Heart right ventricle (tissue), 16 donors: ENCODE results near the gene ACADS. TPM values are rescaled to one million over a fixed set of nuclear protein-coding genes. Genes with fewer than 3 reads are reported as not detected.
A peak's percentile ranks its signal among the peaks of the same experiment; 100 is the strongest.

Experiments used
- ATAC-seq, 8 donors: fragments of 200-7000 bp; cut with Tn5 transposase; one replicate each; pipeline ENCODE4 v1.9.1; 2020; ENCODE audit warnings: mild to moderate bottlenecking in 8 of 8, moderate library complexity in 8 of 8, moderate number of reproducible peaks in 1 of 8
- DNase-seq, 2 donors: peaks; one replicate each; pipeline ENCODE4 v3.0.0-alpha.2; 2020
- H3K27ac ChIP-seq, 10 donors: fragments of 200-600 bp; sonication (generic) in 2 of 10; one replicate each; pipeline versions ENCODE4 v1.5.0 to v1.8.0; 2020 to 2022; ENCODE audit warnings: mild to moderate bottlenecking in 3 of 10
- H3K27me3 ChIP-seq, 7 donors: fragments of 200-600 bp; one replicate each; pipeline ENCODE4 v1.8.0; 2021 to 2022; ENCODE audit warnings: mild to moderate bottlenecking in 2 of 7
- H3K36me3 ChIP-seq, 9 donors: fragments of 200-600 bp; sonication (generic) in 1 of 9; one replicate each; pipeline versions ENCODE4 v1.5.0 to v1.8.0; 2020 to 2022; ENCODE audit warnings: mild to moderate bottlenecking in 2 of 9
- H3K4me1 ChIP-seq, 9 donors: fragments of 200-600 bp; sonication (generic) in 1 of 9; one replicate each; pipeline versions ENCODE4 v1.5.0 to v1.8.0; 2020 to 2022; ENCODE audit warnings: mild to moderate bottlenecking in 4 of 9
- H3K4me3 ChIP-seq, 10 donors: fragments of 200-600 bp; sonication (generic) in 2 of 10; one replicate each; pipeline versions ENCODE4 v1.5.0 to v1.8.0; 2020 to 2022; ENCODE audit warnings: mild to moderate bottlenecking in 7 of 10, moderate library complexity in 2 of 10
- H3K9me3 ChIP-seq, 11 donors: fragments of 200-600 bp in 10 of 11; sonication (generic) in 2 of 11; one replicate each; pipeline versions ENCODE4 v1.5.0 to v1.8.0; 2013 to 2022; ENCODE audit warnings: mild to moderate bottlenecking in 2 of 11, control low read depth in 1 of 11, moderate library complexity in 1 of 11
- WGBS, 2 donors: extraction: QIAGEN DNeasy Blood & Tissue Kit; methylation state at CpG; one replicate each; pipeline ENCODE4 v1.1.7; 2013; ENCODE audit warnings: inconsistent platforms in 1 of 2; 5-methylcytosine and 5-hydroxymethylcytosine counted together
- intact Hi-C, 10 donors: fragments of 100-400 bp; cut with DNase I; formaldehyde crosslinking; loops; one replicate each; pipeline versions ENCODE4 v1.11.1 to v1.14.2; 2022
- polyA plus RNA-seq, 2 donors: library from polyadenylated mRNA; stranded (reverse); fragments of 200-250 nt; gene quantifications; one replicate each; pipeline ENCODE4 v1.2.3, GENCODE V29; 2013
- total RNA-seq, 10 donors: library from RNA; stranded (reverse); fragmentation: NEBNext Ultra II Directional in 3 of 10; extraction: Animal tissue kit (Norgen Biotek cat#: 25700) in 3 of 10; gene quantifications; one replicate each; pipeline versions ENCODE4 v1.2.1 to v1.2.4, GENCODE V29; 2021 to 2023
- TF ChIP-seq, protein P1 (sequence below), 9 donors: fragments of 200-600 bp; sonication (generic) in 2 of 9; IDR thresholded peaks; one replicate each; pipeline versions ENCODE4 v1.5.0 to v1.8.0; 2021 to 2022; ENCODE audit warnings: antibody characterized with exemption in 9 of 9, mild to moderate bottlenecking in 5 of 9, moderate library complexity in 1 of 9
- donor health status: Arrhythmogenic right ventricular cardiomyopathy.
- donor health status: ischemic (EF 13 %, LVEDD 7.1; RV severe dilation, severe dysfunction).
- donor health status: healthy with polysubstance abuse.
- donor health status: DM: no; HTN: yes; CAD: no.
- donor health status: DM: no; HTN: no; CAD: no.
- donor health status: ischemic (EF 25% LVEDD 6.9; RV normal size, moderate dysfunction).
- donor health status: ischemic (EF 25% LVEDD 5.7; RV mildly dilated, moderate dysfunction).
- donor health status: healthy.
- donor health status: DM: yes; HTN: yes; CAD: no.
- donor health status: Ischemic cardiomyopathy.
- donor health status: ischemic (EF 35%, LVEDD 5.7; RV mildly dilated, moderate dysfunction).
- donor health status: nonischemic (EF 11% LVEDD 7.7; RV severe dilation, severe dysfunction).
- donor health status: DM: yes; HTN: yes; CAD: no.
- donor health status: PGD.
- donor health status: ischemic (EF 29% LVEDD 5.4; RV normal size, mild dysfunction).
- donor health status: nonischemic (EF 23%, LVEDD 6.1; RV moderate dilation, normal function).

The ACADS gene
- total and polyA plus RNA-seq, 12 donors, result 64.4 to 119 (median 77.3) TPM

DNA sequence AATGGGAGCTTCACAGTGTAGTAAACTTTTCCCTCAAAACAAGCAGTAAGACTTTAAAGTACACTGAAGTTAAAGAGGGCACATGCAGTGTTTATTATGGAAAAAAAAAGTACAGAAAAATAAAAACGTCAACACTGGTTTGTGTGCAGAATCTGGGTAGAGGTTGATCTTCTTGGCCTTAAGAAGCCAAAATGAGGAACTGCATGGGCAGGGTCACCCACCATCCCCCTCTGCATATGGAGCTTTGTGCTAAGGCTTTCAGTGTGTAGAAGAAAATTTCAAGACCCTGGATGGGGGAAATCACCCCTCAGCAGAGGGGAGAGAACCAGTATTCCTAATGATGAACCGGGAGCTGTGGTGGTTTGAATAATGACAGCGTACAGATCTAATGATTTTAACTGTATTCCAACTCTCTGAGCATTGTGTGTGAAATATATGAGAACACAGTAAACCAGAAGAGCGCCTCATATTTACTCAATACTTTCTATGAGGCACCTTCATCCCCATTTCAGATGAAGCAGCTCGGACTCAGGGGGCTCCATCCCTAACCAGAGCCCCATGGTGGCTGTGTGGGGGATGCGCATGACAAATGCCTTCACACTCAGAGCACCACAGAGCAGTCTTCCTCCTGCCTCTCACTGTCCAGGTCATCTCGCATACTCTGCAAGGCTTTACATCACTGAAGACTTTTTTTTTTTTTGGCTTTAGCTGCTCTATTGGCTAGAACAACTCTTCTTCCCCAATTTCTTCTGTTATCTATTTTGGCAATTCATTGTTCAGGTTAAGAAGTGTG, 33.4 kb downstream of the ACADS start:
- Histone ChIP-seq H3K27ac (no peak overlapping the region), H3K4me1 (peaks cover 0 to 19% (median 14%) of the 10 kb centered on the region in 9 donors), H3K4me3 (no peak overlapping the region), H3K36me3 (peaks cover 0 to 44% (median 0%) of the 10 kb centered on the region in 9 donors), H3K9me3 (peaks cover 0 to 11% (median 0%) of the 10 kb centered on the region in 11 donors), H3K27me3 (no peaks in the 10 kb centered on the region)
- intact Hi-C loops, result loop anchor here in 1 of 10 donors (10.0 kb wide), 1 partner anchor 206 kb away; no protein-coding TSS in a partner anchor
- TF ChIP-seq, protein P1, sequence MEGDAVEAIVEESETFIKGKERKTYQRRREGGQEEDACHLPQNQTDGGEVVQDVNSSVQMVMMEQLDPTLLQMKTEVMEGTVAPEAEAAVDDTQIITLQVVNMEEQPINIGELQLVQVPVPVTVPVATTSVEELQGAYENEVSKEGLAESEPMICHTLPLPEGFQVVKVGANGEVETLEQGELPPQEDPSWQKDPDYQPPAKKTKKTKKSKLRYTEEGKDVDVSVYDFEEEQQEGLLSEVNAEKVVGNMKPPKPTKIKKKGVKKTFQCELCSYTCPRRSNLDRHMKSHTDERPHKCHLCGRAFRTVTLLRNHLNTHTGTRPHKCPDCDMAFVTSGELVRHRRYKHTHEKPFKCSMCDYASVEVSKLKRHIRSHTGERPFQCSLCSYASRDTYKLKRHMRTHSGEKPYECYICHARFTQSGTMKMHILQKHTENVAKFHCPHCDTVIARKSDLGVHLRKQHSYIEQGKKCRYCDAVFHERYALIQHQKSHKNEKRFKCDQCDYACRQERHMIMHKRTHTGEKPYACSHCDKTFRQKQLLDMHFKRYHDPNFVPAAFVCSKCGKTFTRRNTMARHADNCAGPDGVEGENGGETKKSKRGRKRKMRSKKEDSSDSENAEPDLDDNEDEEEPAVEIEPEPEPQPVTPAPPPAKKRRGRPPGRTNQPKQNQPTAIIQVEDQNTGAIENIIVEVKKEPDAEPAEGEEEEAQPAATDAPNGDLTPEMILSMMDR (IDR thresholded peaks at IDR 0.05), result no peak
- ATAC-seq, result no peak
- no peak for DNase-seq
- 94 to 95% methylated on average over 7 of the region's 7 CpGs for WGBS, 2 donors

DNA sequence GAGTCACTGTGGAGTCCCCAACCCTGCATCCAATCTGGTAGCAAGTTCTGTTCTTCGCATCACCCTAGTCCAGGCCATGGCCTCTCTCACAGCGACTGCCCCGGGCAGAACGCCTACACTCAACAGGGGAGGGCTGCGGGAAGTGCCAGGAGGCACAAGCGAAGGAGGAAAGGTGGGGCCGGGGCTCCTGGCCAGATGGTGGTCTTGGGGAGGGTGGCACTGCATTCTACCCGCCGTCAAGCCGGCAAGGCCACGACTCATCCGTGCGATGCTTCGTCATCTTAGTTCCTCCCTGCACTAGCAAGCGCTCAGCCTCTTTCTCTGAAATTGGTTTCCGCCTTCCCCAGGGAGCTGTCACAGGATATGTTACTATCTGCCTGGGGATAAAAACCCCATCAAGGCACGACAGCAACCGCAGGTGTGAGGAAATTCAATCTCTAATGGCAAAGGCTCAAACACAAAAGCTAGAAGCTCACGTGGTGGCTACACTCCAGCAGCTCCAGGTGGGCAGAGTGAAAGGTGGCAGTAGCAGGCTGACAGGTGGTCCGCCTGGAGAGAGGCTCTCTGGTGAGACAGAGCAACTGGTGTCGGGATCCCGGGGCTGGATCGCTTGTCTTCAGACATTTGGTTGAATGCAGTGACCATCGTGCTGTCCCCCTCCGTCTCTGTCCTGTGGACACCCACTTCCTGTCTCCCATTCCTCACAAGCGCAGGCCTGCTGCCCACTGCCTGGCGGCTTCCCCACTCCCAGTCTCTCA, 34.1 kb downstream of the ACADS start:
- intact Hi-C loops, result loop anchor here in 1 of 10 donors (2.0 to 10.0 kb wide), 2 partner anchors 143 to 205 kb away; no protein-coding TSS in a partner anchor
- peak overlapping the region in 1 of 10 donors; percentile 15 for H3K27ac ChIP-seq
- H3K27me3 ChIP-seq, result no peaks in the 10 kb centered on the region
- peaks cover 0 to 51% (median 0%) of the 10 kb centered on the region in 9 donors for H3K36me3 ChIP-seq
- WGBS, 2 donors, result 83 to 88% methylated on average over 26 to 27 of the region's 27 CpGs
- TF ChIP-seq, protein P1 (IDR thresholded peaks at IDR 0.05), result no peak
- H3K4me3 ChIP-seq, result no peak overlapping the region
- H3K9me3 ChIP-seq, result peaks cover 0 to 7% (median 0%) of the 10 kb centered on the region in 11 donors
- DNase-seq (no peak), ATAC-seq (no peak)
- H3K4me1 ChIP-seq, result peaks cover 0 to 19% (median 14%) of the 10 kb centered on the region in 9 donors

DNA sequence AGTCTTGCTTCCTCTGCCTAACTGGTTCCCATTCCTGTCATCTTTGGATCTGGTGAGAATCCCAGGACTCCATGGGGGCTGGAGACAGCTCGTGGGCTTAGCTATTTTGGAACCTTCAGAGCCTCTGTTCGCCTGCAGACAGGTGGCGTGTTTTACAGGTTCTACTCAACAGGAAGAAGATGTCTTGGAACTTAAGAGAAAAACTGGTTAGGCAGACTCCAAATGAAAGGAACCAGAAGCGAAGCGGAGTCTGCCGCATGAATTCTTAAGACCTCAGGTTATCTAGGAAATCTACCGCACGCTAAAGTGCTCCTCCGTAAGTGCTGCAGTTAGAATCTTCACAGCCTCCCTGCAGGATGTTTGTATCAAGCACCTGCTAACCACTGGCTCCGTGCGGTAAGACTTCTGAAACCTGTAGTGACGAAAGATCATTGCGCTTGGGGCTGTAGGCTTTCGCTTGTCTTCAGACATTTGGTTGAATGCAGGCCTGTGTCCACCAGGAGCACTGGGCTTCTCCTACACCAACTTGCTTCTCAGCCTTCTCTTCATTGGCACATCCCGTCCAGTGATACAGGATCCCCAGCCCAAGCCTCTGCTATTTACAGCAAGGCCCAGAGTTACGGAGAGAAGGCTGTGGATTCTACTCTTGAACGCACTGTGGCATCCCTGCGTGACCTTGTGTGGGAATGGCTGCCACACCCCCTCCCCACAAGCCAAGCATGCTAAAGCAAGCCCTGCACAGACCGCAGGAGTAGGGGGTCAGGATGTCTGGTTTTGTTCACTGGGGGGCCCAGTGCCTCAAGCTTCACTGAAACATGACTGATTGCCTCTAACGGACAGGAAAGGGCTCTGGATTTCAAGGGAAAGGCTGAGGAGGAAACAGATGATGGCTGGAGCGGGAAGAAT, 35.0 kb downstream of the ACADS start:
- H3K9me3 ChIP-seq, result no peaks in the 10 kb centered on the region
- TF ChIP-seq, protein P1 (IDR thresholded peaks at IDR 0.05), result no peak
- peak overlapping the region in 6 of 10 donors; percentile 59 to 85 (median 75) for H3K27ac ChIP-seq
- H3K4me3 ChIP-seq, result no peak overlapping the region
- no peaks in the 10 kb centered on the region for H3K27me3 ChIP-seq
- intact Hi-C loops, result loop anchor here in 1 of 10 donors (2.0 kb wide), 1 partner anchor 142 kb away; no protein-coding TSS in a partner anchor
- 80 to 88% methylated on average over 21 of the region's 21 CpGs for WGBS, 2 donors
- peaks cover 0 to 19% (median 14%) of the 10 kb centered on the region in 9 donors for H3K4me1 ChIP-seq
- DNase-seq, result no peak
- ATAC-seq, result peak in 1 of 8 donors; percentile 18
- peaks cover 0 to 60% (median 0%) of the 10 kb centered on the region in 9 donors for H3K36me3 ChIP-seq
